Smooth muscle cell (in vitro differentiated cells): ENCODE measurements around the gene PSENEN. TPM values are rescaled to one million over a fixed set of nuclear protein-coding genes. Genes with fewer than 3 reads are reported as not detected.

ENCODE experiments used
- DNase-seq: peaks from one replicate; lab custom pipeline; 2025; ENCODE audit not compliant: unreplicated experiment; lab: John Stamatoyannopoulos, UW
- H2AFZ ChIP-seq: fragments of 200-600 bp; sonication (generic); 2 replicates; pipeline ENCODE4 v1.6.0; 2016; ENCODE audit warnings: antibody characterized with exemption, low read depth, mild to moderate bottlenecking
- H3F3A ChIP-seq: fragments of 200-600 bp; sonication (generic); 2 replicates; pipeline ENCODE4 v1.6.0; 2017; ENCODE audit warnings: antibody characterized with exemption, low read depth
- H3K27ac ChIP-seq: fragments of 200-600 bp; sonication (generic); 2 replicates; pipeline ENCODE4 v1.5.1; 2016; ENCODE audit warnings: low read depth, mild to moderate bottlenecking
- H3K27me3 ChIP-seq: fragments of 200-600 bp; sonication (generic); 2 replicates; pipeline ENCODE4 v1.6.1; 2016; ENCODE audit warnings: low read depth, mild to moderate bottlenecking
- H3K36me3 ChIP-seq: fragments of 200-600 bp; sonication (generic); 2 replicates; pipeline ENCODE4 v1.5.1; 2016; ENCODE audit warnings: low read depth
- H3K4me1 ChIP-seq: fragments of 200-600 bp; sonication (generic); 2 replicates; pipeline ENCODE4 v1.5.1; 2016; ENCODE audit warnings: low read depth
- H3K4me2 ChIP-seq: fragments of 200-600 bp; sonication (generic); 2 replicates; pipeline ENCODE4 v1.6.0; 2016; ENCODE audit warnings: mild to moderate bottlenecking
- H3K4me3 ChIP-seq: fragments of 200-600 bp; sonication (generic); 2 replicates; pipeline ENCODE4 v1.5.1; 2016; ENCODE audit warnings: mild to moderate bottlenecking
- H3K79me2 ChIP-seq: fragments of 200-600 bp; sonication (generic); 2 replicates; pipeline ENCODE4 v1.6.0; 2016; ENCODE audit warnings: low read depth, mild to moderate bottlenecking
- H3K9ac ChIP-seq: fragments of 200-600 bp; sonication (generic); 2 replicates; pipeline ENCODE4 v1.6.0; 2016; ENCODE audit warnings: low read depth
- H3K9me3 ChIP-seq: fragments of 200-600 bp; sonication (generic); replicated peaks from 2 replicates; pipeline ENCODE4 v1.5.1; 2016; ENCODE audit warnings: low read depth
- H4K20me1 ChIP-seq: fragments of 200-600 bp; sonication (generic); 2 replicates; pipeline ENCODE4 v1.6.0; 2016; ENCODE audit warnings: low read depth
- WGBS: methylation state at CpG from one replicate; pipeline ENCODE4 v1.1.7; 2016; ENCODE audit warnings: low lambda C conversion rate; 5-methylcytosine and 5-hydroxymethylcytosine counted together
- polyA plus RNA-seq: library from polyadenylated mRNA; unstranded; fragments of >200 nt; fragmentation: Nextera tagmentation; extraction: Ambion mirVana; gene quantifications from 2 replicates; pipeline ENCODE4 v1.2.1, GENCODE V29; 2016
- total RNA-seq: library from RNA; depleted of rRNA; stranded (reverse); fragments of >200 nt; gene quantifications from 2 replicates; pipeline ENCODE4 v1.2.3, GENCODE V29; 2014
- TF ChIP-seq, protein P1 (sequence below): fragments of 200-600 bp; sonication (generic); IDR thresholded peaks from 2 replicates; pipeline ENCODE4 v1.5.1; 2017; ENCODE audit warnings: borderline replicate concordance, mild to moderate bottlenecking, antibody characterized with exemption; ENCODE audit not compliant: insufficient read depth, poor library complexity, severe bottlenecking

Gene PSENEN
- total and polyA plus RNA-seq, 2 experiments from 2014 or later: 65.4 to 137 TPM

DNA sequence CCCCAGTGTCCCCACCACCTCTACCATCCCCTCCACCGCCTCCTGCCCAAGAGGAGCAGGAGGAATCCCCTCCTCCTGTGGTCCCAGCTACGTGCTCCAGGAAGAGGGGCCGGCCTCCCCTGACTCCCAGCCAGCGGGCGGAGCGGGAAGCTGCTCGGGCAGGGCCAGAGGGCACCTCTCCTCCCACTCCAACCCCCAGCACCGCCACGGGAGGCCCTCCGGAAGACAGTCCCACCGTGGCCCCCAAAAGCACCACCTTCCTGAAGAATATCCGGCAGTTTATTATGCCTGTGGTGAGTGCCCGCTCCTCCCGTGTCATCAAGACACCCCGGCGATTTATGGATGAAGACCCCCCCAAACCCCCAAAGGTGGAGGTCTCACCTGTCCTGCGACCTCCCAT is 24.8 kb upstream of the PSENEN start:
- no peaks in the 10 kb centered on the region for H3K27me3 ChIP-seq
- DNase-seq: no peak

DNA sequence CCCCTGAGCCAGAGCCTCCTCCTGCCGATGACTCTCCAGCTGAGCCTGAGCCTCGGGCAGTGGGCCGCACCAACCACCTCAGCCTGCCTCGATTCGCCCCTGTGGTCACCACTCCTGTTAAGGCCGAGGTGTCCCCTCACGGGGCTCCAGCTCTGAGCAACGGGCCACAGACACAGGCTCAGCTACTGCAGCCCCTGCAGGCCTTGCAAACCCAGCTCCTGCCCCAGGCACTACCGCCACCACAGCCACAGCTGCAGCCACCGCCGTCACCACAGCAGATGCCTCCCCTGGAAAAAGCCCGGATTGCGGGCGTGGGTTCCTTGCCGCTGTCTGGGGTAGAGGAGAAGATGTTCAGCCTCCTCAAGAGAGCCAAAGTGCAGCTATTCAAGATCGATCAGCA is 24.1 kb upstream of the PSENEN start:
- H3K4me1 ChIP-seq: peaks cover 5% of the 10 kb centered on the region
- peaks cover 4% of the 10 kb centered on the region for H3K36me3 ChIP-seq
- H3K9ac ChIP-seq: no peak overlapping the region
- 97% methylated on average over 16 of the region's 16 CpGs for WGBS
- H2AFZ ChIP-seq: no peak overlapping the region
- H3K9me3 ChIP-seq: no peaks in the 10 kb centered on the region
- H3K4me2 ChIP-seq: no peak overlapping the region
- TF ChIP-seq, protein P1, sequence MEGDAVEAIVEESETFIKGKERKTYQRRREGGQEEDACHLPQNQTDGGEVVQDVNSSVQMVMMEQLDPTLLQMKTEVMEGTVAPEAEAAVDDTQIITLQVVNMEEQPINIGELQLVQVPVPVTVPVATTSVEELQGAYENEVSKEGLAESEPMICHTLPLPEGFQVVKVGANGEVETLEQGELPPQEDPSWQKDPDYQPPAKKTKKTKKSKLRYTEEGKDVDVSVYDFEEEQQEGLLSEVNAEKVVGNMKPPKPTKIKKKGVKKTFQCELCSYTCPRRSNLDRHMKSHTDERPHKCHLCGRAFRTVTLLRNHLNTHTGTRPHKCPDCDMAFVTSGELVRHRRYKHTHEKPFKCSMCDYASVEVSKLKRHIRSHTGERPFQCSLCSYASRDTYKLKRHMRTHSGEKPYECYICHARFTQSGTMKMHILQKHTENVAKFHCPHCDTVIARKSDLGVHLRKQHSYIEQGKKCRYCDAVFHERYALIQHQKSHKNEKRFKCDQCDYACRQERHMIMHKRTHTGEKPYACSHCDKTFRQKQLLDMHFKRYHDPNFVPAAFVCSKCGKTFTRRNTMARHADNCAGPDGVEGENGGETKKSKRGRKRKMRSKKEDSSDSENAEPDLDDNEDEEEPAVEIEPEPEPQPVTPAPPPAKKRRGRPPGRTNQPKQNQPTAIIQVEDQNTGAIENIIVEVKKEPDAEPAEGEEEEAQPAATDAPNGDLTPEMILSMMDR: no peak
- no peaks in the 10 kb centered on the region for H3F3A ChIP-seq
- peaks cover 39% of the 10 kb centered on the region for H3K79me2 ChIP-seq
- H3K27ac ChIP-seq: no peak overlapping the region
- no peak for DNase-seq
- H4K20me1 ChIP-seq: peaks cover 25% of the 10 kb centered on the region
- H3K4me3 ChIP-seq: no peak overlapping the region
- H3K27me3 ChIP-seq: no peaks in the 10 kb centered on the region

More for the DNA sequence above, 24.8 kb upstream of the PSENEN start:
- Histone ChIP-seq H3K79me2 (peaks cover 39% of the 10 kb centered on the region), H3K27ac (no peak overlapping the region), H3K9ac (no peak overlapping the region), H2AFZ (no peak overlapping the region), H3K4me2 (no peak overlapping the region), H3K4me3 (no peak overlapping the region), H3K36me3 (no peaks in the 10 kb centered on the region), H3F3A (no peaks in the 10 kb centered on the region), H4K20me1 (peaks cover 25% of the 10 kb centered on the region), H3K9me3 (no peaks in the 10 kb centered on the region), H3K4me1 (peaks cover 11% of the 10 kb centered on the region)
- TF ChIP-seq, protein P1: no peak
- WGBS: 99% methylated on average over 15 of the region's 17 CpGs

DNA sequence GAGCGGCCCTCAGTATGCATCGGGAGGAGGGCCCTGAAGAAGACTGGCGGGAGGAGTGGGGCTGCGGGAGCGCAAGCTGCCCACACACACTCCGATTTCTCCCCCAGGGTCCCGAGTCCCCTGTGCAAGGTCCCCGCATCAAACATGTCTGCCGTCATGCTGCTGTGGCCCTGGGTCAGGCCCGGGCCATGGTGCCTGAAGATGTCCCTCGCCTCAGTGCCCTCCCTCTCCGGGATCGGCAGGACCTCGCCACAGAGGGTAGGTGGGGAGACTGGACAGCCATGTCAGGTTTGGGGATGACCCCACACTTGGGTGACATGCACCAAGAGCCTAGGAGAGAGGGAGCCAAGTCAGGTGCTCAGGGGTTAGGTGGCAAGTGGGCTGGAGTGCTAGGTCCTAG is 23.0 kb upstream of the PSENEN start:
- 98% methylated on average over 14 of the region's 14 CpGs for WGBS
- H3K27ac ChIP-seq: no peak overlapping the region
- H3K4me3 ChIP-seq: no peak overlapping the region
- H3K4me2 ChIP-seq: no peak overlapping the region
- H4K20me1 ChIP-seq: peaks cover 25% of the 10 kb centered on the region
- no peaks in the 10 kb centered on the region for H3K27me3 ChIP-seq
- H2AFZ ChIP-seq: no peak overlapping the region
- peaks cover 39% of the 10 kb centered on the region for H3K79me2 ChIP-seq
- TF ChIP-seq, protein P1: no peak
- H3K4me1 ChIP-seq: peaks cover 5% of the 10 kb centered on the region
- peaks cover 6% of the 10 kb centered on the region for H3K36me3 ChIP-seq
- H3F3A ChIP-seq: no peaks in the 10 kb centered on the region
- DNase-seq: no peak
- H3K9ac ChIP-seq: no peak overlapping the region
- no peaks in the 10 kb centered on the region for H3K9me3 ChIP-seq

DNA sequence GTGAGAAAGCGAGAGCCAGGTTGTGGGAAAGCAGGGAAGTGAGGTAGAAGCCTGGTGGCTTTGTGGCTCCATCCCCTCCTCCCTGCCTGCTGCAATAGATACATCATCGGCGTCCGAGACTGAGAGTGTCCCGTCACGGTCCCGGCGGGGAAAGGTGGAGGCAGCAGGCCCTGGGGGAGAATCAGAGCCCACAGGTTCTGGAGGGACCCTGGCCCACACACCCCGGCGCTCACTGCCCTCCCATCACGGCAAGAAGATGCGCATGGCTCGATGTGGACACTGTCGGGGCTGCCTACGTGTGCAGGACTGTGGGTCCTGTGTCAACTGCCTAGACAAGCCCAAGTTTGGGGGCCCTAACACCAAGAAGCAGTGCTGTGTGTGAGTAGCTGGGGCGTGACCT is 22.6 kb upstream of the PSENEN start:
- no peak overlapping the region for H3K27ac ChIP-seq
- H3K9me3 ChIP-seq: no peaks in the 10 kb centered on the region
- no peak for DNase-seq
- TF ChIP-seq, protein P1: no peak
- no peak overlapping the region for H3K9ac ChIP-seq
- peaks cover 25% of the 10 kb centered on the region for H4K20me1 ChIP-seq
- H3K4me2 ChIP-seq: no peak overlapping the region
- H3K79me2 ChIP-seq: peaks cover 39% of the 10 kb centered on the region
- H3K36me3 ChIP-seq: peaks cover 6% of the 10 kb centered on the region
- H3F3A ChIP-seq: no peaks in the 10 kb centered on the region
- peaks cover 5% of the 10 kb centered on the region for H3K4me1 ChIP-seq
- WGBS: 98% methylated on average over 16 of the region's 16 CpGs
- H3K27me3 ChIP-seq: no peaks in the 10 kb centered on the region
- no peak overlapping the region for H3K4me3 ChIP-seq
- no peak overlapping the region for H2AFZ ChIP-seq
